Suppressor macrophage treated with lipopolysaccharide for 1 hour (primary cell): Measurements from ENCODE around the gene RDH16.
"Not testable (repeated sequence)": the region's sequence is repeated elsewhere in the genome, so short reads cannot be mapped to it uniquely, and the experiment has no call there.

Experiments used
- DNase-seq, 3 donors: peaks; one replicate each; pipeline ENCODE4 v3.0.0-alpha.2; 2020 to 2022

The RDH16 gene

GRCh38 chr12:56916296-56916995, 41.0 kb downstream of the RDH16 start:
- DNase-seq: no peak

DNA sequence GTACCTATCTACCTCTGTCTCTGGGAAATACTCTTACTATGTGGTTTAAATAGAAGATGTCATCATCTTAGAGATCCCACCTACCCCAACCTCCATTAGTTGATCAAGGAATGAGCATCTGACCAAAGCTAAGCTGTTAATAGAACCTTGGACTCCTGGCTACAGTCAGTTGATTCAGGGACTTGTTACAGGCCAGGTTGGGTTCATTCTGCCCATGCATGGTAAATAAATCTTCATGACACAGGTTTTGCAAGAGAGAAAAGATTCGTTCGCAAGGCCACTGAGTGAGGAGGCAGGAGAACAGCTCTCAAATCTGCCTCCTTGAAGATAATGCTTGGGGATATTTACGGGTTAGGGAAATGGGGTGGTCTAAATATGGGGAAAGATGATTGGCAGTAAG, 42.7 kb downstream of the RDH16 start:
- DNase-seq: no peak

DNA sequence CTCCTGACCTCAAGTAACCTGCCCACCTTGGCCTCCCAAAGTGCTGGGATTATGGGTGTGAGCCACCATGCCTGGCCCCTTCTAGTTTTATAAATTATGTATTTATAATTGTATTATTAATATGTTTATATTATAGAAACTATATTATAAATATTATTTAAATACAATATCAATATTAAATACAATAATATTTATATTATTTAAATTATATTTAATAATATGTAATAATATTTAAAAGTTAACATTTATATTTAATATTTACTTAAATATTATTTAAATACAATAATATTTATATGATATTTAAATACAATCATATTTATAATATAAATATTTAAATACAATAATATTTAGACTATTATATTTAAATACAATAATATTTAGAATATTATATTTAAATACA, 43.2 kb downstream of the RDH16 start:
- DNase-seq: no peak

DNA sequence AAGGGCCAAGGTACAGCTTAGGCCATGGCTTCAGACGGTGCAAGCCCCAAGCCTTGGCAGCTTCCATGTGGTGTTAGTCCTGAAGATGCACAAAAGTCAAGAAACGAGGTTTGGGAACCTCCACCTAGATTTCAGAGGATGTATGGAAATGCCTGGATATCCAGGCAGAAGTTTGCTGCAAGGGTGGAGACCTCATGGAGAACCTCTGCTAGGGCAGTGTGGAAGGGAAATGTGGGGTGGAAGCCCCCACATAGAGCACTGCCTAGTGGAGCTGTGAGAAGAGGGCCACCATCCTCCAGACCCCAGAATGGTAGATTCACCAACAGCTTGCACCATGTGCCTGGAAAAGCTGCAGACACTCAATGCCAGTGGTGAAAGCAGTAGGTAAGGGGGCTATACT, 48.0 kb downstream of the RDH16 start:
- not testable (repeated sequence) for DNase-seq

GRCh38 chr12:56908136-56908535, 49.3 kb downstream of the RDH16 start:
- no peak for DNase-seq

DNA sequence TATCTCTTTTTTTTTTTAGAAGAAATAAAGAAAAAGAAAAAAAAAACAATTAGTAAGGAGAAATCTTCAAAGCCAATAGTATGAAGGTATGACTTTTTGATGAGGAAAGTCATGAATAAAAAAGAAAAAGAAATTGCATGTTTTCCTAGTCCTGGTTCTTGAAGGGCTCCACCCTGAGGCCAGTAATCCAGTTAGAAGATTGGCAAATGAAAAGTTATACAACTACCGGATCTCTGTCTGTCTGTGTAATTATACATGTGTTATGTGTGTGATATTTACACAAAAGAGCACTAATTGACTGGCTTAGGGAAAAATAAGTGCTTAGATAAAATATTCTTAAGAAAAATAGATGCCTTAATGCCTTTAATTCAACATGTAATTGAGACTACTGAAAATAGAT, 51.6 kb downstream of the RDH16 start:
- no peak for DNase-seq

DNA sequence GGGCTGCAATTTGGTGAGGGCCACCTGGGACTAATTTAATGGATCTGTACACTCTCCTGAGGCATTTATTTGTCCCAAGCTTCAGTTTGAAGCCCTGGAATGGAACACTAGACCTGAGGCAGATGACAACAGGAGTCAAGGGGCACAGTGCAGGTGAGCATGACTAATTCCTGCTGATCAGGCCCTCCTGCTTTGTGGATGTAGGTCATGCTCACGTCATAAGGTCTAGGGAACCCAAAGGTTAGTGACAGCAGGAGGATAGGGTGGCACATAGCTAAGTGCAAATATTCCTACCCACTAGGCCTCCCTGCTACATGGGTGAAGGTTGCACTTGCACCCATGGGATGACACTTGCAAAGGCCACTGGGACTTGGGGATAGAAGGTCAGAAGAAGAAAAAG, 54.0 kb downstream of the RDH16 start:
- DNase-seq: no peak
